Endothelial cell of umbilical vein (primary cell): Measurements from ENCODE around the gene AHI1. TPM values are rescaled to one million over a fixed set of nuclear protein-coding genes. Genes with fewer than 3 reads are reported as not detected.

ENCODE experiments used
- BruUV-seq: library from RNA; stranded (reverse); fragments of 400-500 nt; replicated peaks from 2 replicates; lab custom pipeline; 2021; lab: Mats Ljungman, UMichigan
- CTCF ChIA-PET: fragments of 300-600, 350-600 bp; sonication (Branson Sonifier 250); formaldehyde crosslinking; loops from one replicate; lab custom pipeline; 2021; ENCODE audit warnings: antibody characterized with exemption, inconsistent platforms; lab: Charles Lee
- POLR2A ChIA-PET: fragments of 300-600, 350-600 bp; sonication (Branson Sonifier 250); formaldehyde crosslinking; loops from one replicate; lab custom pipeline; 2021; ENCODE audit warnings: antibody characterized with exemption, inconsistent platforms; lab: Charles Lee
- DNase-seq: peaks from one replicate; pipeline ENCODE4 v3.0.0-alpha.2; 2011; ENCODE audit warnings: low read depth, low spot score
- FAIRE-seq: peaks from 2 replicates; lab custom pipeline; 2011; peaks lifted over from hg19 to GRCh38; lab: Jason Lieb, UNC
- H2AFZ ChIP-seq: 2 replicates; pipeline ENCODE4 v1.6.0; 2012; ENCODE audit warnings: low read depth, low read length, control low read depth, inconsistent platforms
- H3K27ac ChIP-seq: 2 replicates; pipeline ENCODE4 v1.5.1; 2011; ENCODE audit warnings: low read depth, mild to moderate bottlenecking, control low read depth, low read length, moderate library complexity; ENCODE audit not compliant: insufficient read depth
- H3K27me3 ChIP-seq, 2 experiments: 2 replicates each; pipeline versions ENCODE4 v1.6.0 to v1.6.1; 2011; ENCODE audit warnings: low read length in 2 of 2, mixed read lengths in 1 of 2; ENCODE audit not compliant: control insufficient read depth in 2 of 2, insufficient read depth in 2 of 2
- H3K36me3 ChIP-seq, 2 experiments: 2 replicates in 1 of 2; 3 replicates in 1 of 2; pipeline ENCODE4 v1.5.1; 2011; ENCODE audit warnings: low read length in 2 of 2, mild to moderate bottlenecking in 1 of 2, moderate library complexity in 1 of 2; ENCODE audit not compliant: control insufficient read depth in 2 of 2, insufficient read depth in 2 of 2; ENCODE audit errors: extremely low read depth in 1 of 2
- H3K4me1 ChIP-seq: 3 replicates; pipeline ENCODE4 v1.5.1; 2011; ENCODE audit warnings: mild to moderate bottlenecking, low read length; ENCODE audit not compliant: control insufficient read depth, insufficient read depth; ENCODE audit errors: extremely low read depth
- H3K4me2 ChIP-seq: 2 replicates; pipeline ENCODE4 v1.6.1; 2011; ENCODE audit warnings: low read length, control low read depth, mixed read lengths; ENCODE audit not compliant: insufficient read depth
- H3K4me3 ChIP-seq, 3 experiments: fragments of 200-600 bp in 1 of 3; sonication (generic), shearing (Covaris generic) in 1 of 3; replicated peaks in 1 of 3; 2 replicates each; pipeline ENCODE4 v1.5.1; 2011 to 2016; ENCODE audit warnings: control low read depth in 3 of 3, low read length in 3 of 3, mild to moderate bottlenecking in 2 of 3, inconsistent platforms in 1 of 3, low read depth in 1 of 3, moderate library complexity in 1 of 3; ENCODE audit not compliant: insufficient read depth in 1 of 3
- H3K79me2 ChIP-seq: 2 replicates; pipeline ENCODE4 v1.6.0; 2012; ENCODE audit warnings: low read length, inconsistent platforms; ENCODE audit not compliant: control insufficient read depth, insufficient read depth
- H3K9ac ChIP-seq: replicated peaks from 2 replicates; pipeline ENCODE3; 2011; ENCODE audit warnings: low read length, control low read depth; ENCODE audit not compliant: insufficient read depth; ENCODE audit errors: extremely low read depth
- H3K9me1 ChIP-seq: replicated peaks from 3 replicates; pipeline ENCODE4 v1.6.0; 2011; ENCODE audit warnings: mild to moderate bottlenecking, low read length; ENCODE audit not compliant: control insufficient read depth, insufficient read depth; ENCODE audit errors: extremely low read depth
- H3K9me3 ChIP-seq: replicated peaks from 2 replicates; pipeline ENCODE4 v1.5.1; 2012; ENCODE audit warnings: low read length, inconsistent platforms; ENCODE audit not compliant: control insufficient read depth, insufficient read depth
- H4K20me1 ChIP-seq: replicated peaks from 2 replicates; pipeline ENCODE3; 2011; ENCODE audit warnings: mild to moderate bottlenecking, low read length; ENCODE audit not compliant: control insufficient read depth, insufficient read depth; ENCODE audit errors: extremely low read depth
- EZH2 ChIP-seq: IDR thresholded peaks from 2 replicates; pipeline ENCODE4 v1.6.1; 2012; ENCODE audit warnings: borderline replicate concordance, low read depth, mild to moderate bottlenecking, moderate library complexity, low read length, inconsistent platforms; ENCODE audit not compliant: severe bottlenecking
- FOS ChIP-seq: IDR thresholded peaks from 2 replicates; pipeline ENCODE4 v1.6.1; 2011; ENCODE audit warnings: mild to moderate bottlenecking, low read length, moderate library complexity, borderline replicate concordance; ENCODE audit not compliant: insufficient read depth
- GATA2 ChIP-seq: IDR thresholded peaks from 2 replicates; pipeline ENCODE4 v1.7.0; 2011; ENCODE audit warnings: low read depth, mild to moderate bottlenecking, moderate library complexity, mixed read lengths, low read length; ENCODE audit not compliant: insufficient read length, insufficient read depth
- JUN ChIP-seq: IDR thresholded peaks from 2 replicates; pipeline ENCODE4 v1.6.1; 2011; ENCODE audit warnings: borderline replicate concordance, low read depth; ENCODE audit not compliant: insufficient read length, insufficient read depth
- MYC ChIP-seq: IDR thresholded peaks from one replicate; pipeline ENCODE4 v1.6.1; 2011; ENCODE audit warnings: mild to moderate bottlenecking, low read depth, low read length
- POLR2A ChIP-seq: IDR thresholded peaks from 2 replicates; pipeline ENCODE4 v1.6.1; 2012; ENCODE audit warnings: low read depth, mild to moderate bottlenecking, control low read depth, low read length
- POLR2AphosphoS5 ChIP-seq: IDR thresholded peaks from 2 replicates; pipeline ENCODE4 v1.6.1; 2012; ENCODE audit warnings: low read depth, mild to moderate bottlenecking, control low read depth, low read length, moderate library complexity; ENCODE audit not compliant: insufficient read depth
- dilution Hi-C: fragments of 300-500 bp; cut with MboI; formaldehyde crosslinking; loops from one replicate; pipeline ENCODE4 v1.15.0; 2019; ENCODE audit warnings: low sequenced_read_pairs; ENCODE audit not compliant: extremely low pct_ligation_motif_present
- intact Hi-C: fragments of 100-400 bp; cut with micrococcal nuclease; formaldehyde crosslinking; loops from one replicate; pipeline ENCODE4 v1.10.0; 2022
- polyA plus RNA-seq, 4 experiments: library from polyadenylated mRNA; depleted of rRNA in 3 of 4; stranded (reverse) in 3 of 4; unstranded in 1 of 4; fragments of >200 nt; gene quantifications; 2 replicates each; pipeline versions ENCODE4 v1.2.1 to v1.2.3, GENCODE V29; 2011 to 2012; ENCODE audit warnings: missing spikeins in 1 of 4
- total RNA-seq: library from RNA; stranded (reverse); gene quantifications from 2 replicates; pipeline ENCODE4 v1.2.3, GENCODE V29; 2021
- TF ChIP-seq, protein P1 (sequence below), 2 donors: IDR thresholded peaks; 1 replicate in 1 of 2; 2 replicates in 1 of 2; pipeline ENCODE4 v1.5.1; 2011; ENCODE audit warnings: low read length in 2 of 2, mild to moderate bottlenecking in 2 of 2, moderate library complexity in 2 of 2, control low read depth in 1 of 2, inconsistent platforms in 1 of 2, low read depth in 1 of 2; ENCODE audit not compliant: insufficient read depth in 1 of 2; ENCODE audit errors: extremely low read depth in 1 of 2
- TF ChIP-seq, protein P2 (sequence below): IDR thresholded peaks from 2 replicates; pipeline ENCODE4 v1.6.1; 2011; ENCODE audit not compliant: insufficient read depth, insufficient read length

Gene AHI1
- total and polyA plus RNA-seq, 2 donors (not counting 3 experiments of a cell fraction or from before 2014, with no cell fraction given): 5.1 to 20.7 TPM

DNA sequence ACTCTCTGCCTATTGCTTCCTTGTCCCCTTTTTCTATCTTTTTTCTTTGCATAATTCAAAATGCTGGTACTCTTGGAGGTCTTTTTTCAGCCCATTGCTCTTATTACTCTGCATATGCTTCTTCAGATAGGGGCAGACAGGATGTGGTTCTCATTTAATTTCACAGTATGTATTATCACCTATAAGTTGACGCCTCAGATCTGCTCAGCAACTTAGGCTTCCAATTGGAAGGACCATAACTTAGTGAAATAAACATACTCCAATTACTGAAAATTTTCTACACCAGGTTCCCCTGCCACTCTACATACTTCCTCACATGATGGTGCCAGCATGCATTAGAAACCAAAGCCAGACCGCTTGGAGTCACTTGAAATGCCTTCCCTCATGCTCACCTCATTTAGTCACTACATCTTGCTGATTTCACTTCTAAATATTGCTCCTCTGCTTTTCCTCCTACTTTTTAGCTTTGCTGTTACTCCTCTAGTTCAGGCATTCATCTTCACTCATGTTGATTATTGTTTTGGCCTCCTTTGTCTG, 34.5 kb upstream of the AHI1 start:
- Histone ChIP-seq H3K4me3 (no peak overlapping the region), H3K36me3 (no peaks in the 10 kb centered on the region), H3K4me1 (peaks cover 4% of the 10 kb centered on the region), H3K9me1 (no peaks in the 10 kb centered on the region), H3K79me2 (no peaks in the 10 kb centered on the region), H3K27ac (no peak overlapping the region), H2AFZ (no peak overlapping the region), H4K20me1 (no peaks in the 10 kb centered on the region), H3K9ac (no peak overlapping the region), H3K9me3 (no peaks in the 10 kb centered on the region), H3K27me3 (no peaks in the 10 kb centered on the region), H3K4me2 (no peak overlapping the region)
- FAIRE-seq (no peak), DNase-seq (no peak)
- POLR2A ChIA-PET: no interaction called here
- intact Hi-C loops (no loop called here), dilution Hi-C loops (no loop called here)
- BruUV-seq: no TSS peak
- CTCF ChIA-PET: no interaction called here
- TF ChIP-seq EZH2 (no peak), JUN (no peak), FOS (no peak)
- TF ChIP-seq, protein P1, sequence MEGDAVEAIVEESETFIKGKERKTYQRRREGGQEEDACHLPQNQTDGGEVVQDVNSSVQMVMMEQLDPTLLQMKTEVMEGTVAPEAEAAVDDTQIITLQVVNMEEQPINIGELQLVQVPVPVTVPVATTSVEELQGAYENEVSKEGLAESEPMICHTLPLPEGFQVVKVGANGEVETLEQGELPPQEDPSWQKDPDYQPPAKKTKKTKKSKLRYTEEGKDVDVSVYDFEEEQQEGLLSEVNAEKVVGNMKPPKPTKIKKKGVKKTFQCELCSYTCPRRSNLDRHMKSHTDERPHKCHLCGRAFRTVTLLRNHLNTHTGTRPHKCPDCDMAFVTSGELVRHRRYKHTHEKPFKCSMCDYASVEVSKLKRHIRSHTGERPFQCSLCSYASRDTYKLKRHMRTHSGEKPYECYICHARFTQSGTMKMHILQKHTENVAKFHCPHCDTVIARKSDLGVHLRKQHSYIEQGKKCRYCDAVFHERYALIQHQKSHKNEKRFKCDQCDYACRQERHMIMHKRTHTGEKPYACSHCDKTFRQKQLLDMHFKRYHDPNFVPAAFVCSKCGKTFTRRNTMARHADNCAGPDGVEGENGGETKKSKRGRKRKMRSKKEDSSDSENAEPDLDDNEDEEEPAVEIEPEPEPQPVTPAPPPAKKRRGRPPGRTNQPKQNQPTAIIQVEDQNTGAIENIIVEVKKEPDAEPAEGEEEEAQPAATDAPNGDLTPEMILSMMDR (IDR thresholded peaks at IDR 0.05; ENCODE audit: extremely low read depth in 1 of 2, insufficient read depth in 1 of 2, low read depth in 1 of 2, low read length in 2 of 2): no peak

DNA sequence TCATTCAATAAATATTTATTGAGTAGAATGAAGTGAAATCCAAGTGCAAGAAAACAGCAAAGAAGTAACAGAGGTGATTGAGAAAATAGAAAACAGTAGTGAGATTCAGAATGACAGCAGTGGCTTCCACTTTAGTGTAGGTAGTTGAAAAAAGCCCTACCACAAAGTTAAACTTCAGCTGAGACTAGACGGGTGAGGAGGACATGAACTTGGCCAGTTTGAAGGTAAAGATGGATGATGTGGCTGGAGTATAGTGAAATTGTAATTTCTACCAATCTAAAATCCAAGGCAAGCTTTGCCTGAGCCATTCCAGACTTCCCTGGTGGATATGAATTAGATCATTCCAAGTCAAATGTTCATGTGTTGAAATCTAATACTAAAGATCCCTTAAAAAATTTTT, 32.6 kb upstream of the AHI1 start:
- Histone ChIP-seq H3K4me2 (no peak overlapping the region), H3K9ac (no peak overlapping the region), H3K4me3 (no peak overlapping the region), H4K20me1 (no peaks in the 10 kb centered on the region), H3K9me1 (no peaks in the 10 kb centered on the region), H3K36me3 (no peaks in the 10 kb centered on the region), H3K27ac (no peak overlapping the region), H3K79me2 (no peaks in the 10 kb centered on the region), H3K27me3 (no peaks in the 10 kb centered on the region), H3K9me3 (no peaks in the 10 kb centered on the region), H2AFZ (no peak overlapping the region), H3K4me1 (no peaks in the 10 kb centered on the region)
- dilution Hi-C loops: no loop called here
- intact Hi-C loops: no loop called here
- DNase-seq (no peak), FAIRE-seq (no peak)
- TF ChIP-seq POLR2A (no peak), JUN (no peak), FOS (no peak), POLR2AphosphoS5 (no peak), MYC (no peak), GATA2 (no peak), EZH2 (no peak)
- TF ChIP-seq, protein P2, sequence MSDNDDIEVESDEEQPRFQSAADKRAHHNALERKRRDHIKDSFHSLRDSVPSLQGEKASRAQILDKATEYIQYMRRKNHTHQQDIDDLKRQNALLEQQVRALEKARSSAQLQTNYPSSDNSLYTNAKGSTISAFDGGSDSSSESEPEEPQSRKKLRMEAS: no peak
- TF ChIP-seq, protein P1 (IDR thresholded peaks at IDR 0.05; ENCODE audit: extremely low read depth in 1 of 2, insufficient read depth in 1 of 2, low read depth in 1 of 2, low read length in 2 of 2): no peak
- ChIA-PET POLR2A (no interaction called here), CTCF (interaction anchor here (0.7 kb wide), 1 partner anchor 12 kb away, joined by 3 read pairs; no protein-coding TSS in a partner anchor)
- BruUV-seq: no TSS peak
